HepG2 (cell line): Measurements from ENCODE around the gene JAG1. TPM values are rescaled to one million over a fixed set of nuclear protein-coding genes. Genes with fewer than 3 reads are reported as not detected.
"Not testable (repeated sequence)": the region's sequence is repeated elsewhere in the genome, so short reads cannot be mapped to it uniquely, and the experiment has no call there.

Experiments used
- ADNP ChIP-seq: sonication (generic); formaldehyde crosslinking; IDR thresholded peaks from 2 replicates; pipeline ENCODE4 v1.4.0; 2020; ENCODE audit warnings: missing genetic modification reagents
- CEBPG ChIP-seq: IDR thresholded peaks from 2 replicates; pipeline ENCODE4 v1.6.1; 2016
- GATAD2A ChIP-seq: IDR thresholded peaks from 2 replicates; pipeline ENCODE4 v1.6.1; 2016
- HNF4A ChIP-seq: sonication (generic); formaldehyde crosslinking; IDR thresholded peaks from 2 replicates; pipeline ENCODE4 v1.4.0; 2020; ENCODE audit warnings: missing genetic modification reagents
- HOXA3 ChIP-seq: sonication (generic); formaldehyde crosslinking; IDR thresholded peaks from 2 replicates; pipeline ENCODE4 v1.5.0; 2020; ENCODE audit warnings: missing genetic modification reagents
- LCORL ChIP-seq, 2 experiments: fragments of 450-650 bp in 1 of 2; sonication (generic) in 1 of 2; formaldehyde crosslinking in 1 of 2; IDR thresholded peaks; 2 replicates each; pipeline versions ENCODE4 v1.5.0 to v1.6.1; 2017 to 2020; ENCODE audit warnings: antibody characterized with exemption in 1 of 2, missing genetic modification reagents in 1 of 2
- MYC ChIP-seq: sonication (generic); formaldehyde crosslinking; IDR thresholded peaks from 2 replicates; pipeline ENCODE4 v1.9.0; 2021; ENCODE audit warnings: missing genetic modification reagents, borderline replicate concordance
- NCOA2 ChIP-seq: sonication (generic); formaldehyde crosslinking; IDR thresholded peaks from 2 replicates; pipeline ENCODE4 v1.8.0; 2022; ENCODE audit warnings: inconsistent platforms
- NR2F2 ChIP-seq: IDR thresholded peaks from 2 replicates; pipeline ENCODE4 v1.6.1; 2012; ENCODE audit warnings: low read depth, inconsistent platforms, borderline replicate concordance
- SOX13 ChIP-seq, 3 experiments: fragments of 450-650 bp in 1 of 3; sonication (generic) in 1 of 3; formaldehyde crosslinking in 1 of 3; IDR thresholded peaks in 2 of 3; conservative IDR thresholded peaks in 1 of 3; 2 replicates each; pipeline versions ENCODE4 v1.5.0 to v1.6.1; 2016 to 2020; ENCODE audit warnings: antibody characterized with exemption in 1 of 3, mild to moderate bottlenecking in 1 of 3, missing compliant biosample characterization in 1 of 3, missing genetic modification reagents in 1 of 3, moderate library complexity in 1 of 3
- SOX5 ChIP-seq: IDR thresholded peaks from 2 replicates; pipeline ENCODE4 v1.6.1; 2016; ENCODE audit warnings: borderline replicate concordance
- TBX2 ChIP-seq: sonication (generic); formaldehyde crosslinking; IDR thresholded peaks from 2 replicates; pipeline ENCODE4 v1.5.0; 2020; ENCODE audit warnings: missing genetic modification reagents, mild to moderate bottlenecking, borderline replicate concordance
- polyA plus RNA-seq, 8 experiments: library from polyadenylated mRNA; depleted of rRNA in 3 of 8; stranded (reverse) in 7 of 8; unstranded in 1 of 8; fragments of >200 nt; fragmentation: Illumina TruSeq in 4 of 8; extraction: Trizol in 4 of 8; gene quantifications; 2 replicates each; pipeline versions ENCODE4 v1.2.1 to v1.2.3, GENCODE V29; 2011 to 2016; ENCODE audit warnings: low read depth in 4 of 8, missing spikeins in 1 of 8, mixed read lengths in 1 of 8; ENCODE audit not compliant: insufficient read depth in 1 of 8
- total RNA-seq, 5 experiments: library from RNA; depleted of rRNA; stranded (reverse); fragments of >200 nt; fragmentation: Illumina TruSeq; extraction: Trizol; gene quantifications; 2 replicates each; pipeline ENCODE4 v1.2.3, GENCODE V29; 2016; ENCODE audit warnings: low read depth in 1 of 5
- TF ChIP-seq, protein P1 (sequence below): IDR thresholded peaks from 2 replicates; pipeline ENCODE4 v1.4.0; 2020; ENCODE audit warnings: mild to moderate bottlenecking, missing genetic modification reagents
- TF ChIP-seq, protein P2 (sequence below): sonication (generic); IDR thresholded peaks from 2 replicates; pipeline ENCODE4 v1.6.1; 2016; ENCODE audit warnings: low read depth, borderline replicate concordance

Gene JAG1
- total and polyA plus RNA-seq, 2 of the 13 experiments (the other 11 are each of a cell fraction or from before 2014, with no cell fraction given), result 47.1 to 56.3 TPM

GRCh38 chr20:10617549-10618133 is 56.2 kb downstream of the JAG1 start (continued):
- 0 out of 2 replicates have a peak, but pooled peaks have one; percentile 24 for TF ChIP-seq MYC (CRISPR knock-in tag)
- TF ChIP-seq GATAD2A, result peak; percentile 65
- peak; percentile 54; the same call in 1 of the 2 replicates for TF ChIP-seq TBX2 (CRISPR knock-in tag)
- TF ChIP-seq SOX13 (IDR thresholded peaks at IDR 0.05), result not testable (repeated sequence)
- TF ChIP-seq SOX13 (CRISPR knock-in tag; conservative IDR thresholded peaks at IDR 0.05 in 1 of 2, IDR thresholded peaks at IDR 0.05 in 1 of 2), result peak in 1 of 2 experiments; percentile 35; a peak in 1 of 4 replicates
- peak; percentile 34; the same call in 1 of the 2 replicates for TF ChIP-seq CEBPG (CRISPR knock-in tag)
- TF ChIP-seq HOXA3 (CRISPR knock-in tag), result peak; percentile 62; the same call in 1 of the 2 replicates
- peak; percentile 70 for TF ChIP-seq HNF4A (CRISPR knock-in tag)
- TF ChIP-seq LCORL (IDR thresholded peaks at IDR 0.05), result peak; percentile 47; the same call in 1 of the 2 replicates
- TF ChIP-seq LCORL (CRISPR knock-in tag; IDR thresholded peaks at IDR 0.05), result peak; percentile 54; the same call in 1 of the 2 replicates
- peak; percentile 33; the same call in 1 of the 2 replicates for TF ChIP-seq NCOA2 (CRISPR knock-in tag)
- 0 out of 2 replicates have a peak, but pooled peaks have one; percentile 51 for TF ChIP-seq ADNP
- peak; percentile 53; the same call in 1 of the 2 replicates for TF ChIP-seq SOX5 (CRISPR knock-in tag)
- TF ChIP-seq, protein P1, sequence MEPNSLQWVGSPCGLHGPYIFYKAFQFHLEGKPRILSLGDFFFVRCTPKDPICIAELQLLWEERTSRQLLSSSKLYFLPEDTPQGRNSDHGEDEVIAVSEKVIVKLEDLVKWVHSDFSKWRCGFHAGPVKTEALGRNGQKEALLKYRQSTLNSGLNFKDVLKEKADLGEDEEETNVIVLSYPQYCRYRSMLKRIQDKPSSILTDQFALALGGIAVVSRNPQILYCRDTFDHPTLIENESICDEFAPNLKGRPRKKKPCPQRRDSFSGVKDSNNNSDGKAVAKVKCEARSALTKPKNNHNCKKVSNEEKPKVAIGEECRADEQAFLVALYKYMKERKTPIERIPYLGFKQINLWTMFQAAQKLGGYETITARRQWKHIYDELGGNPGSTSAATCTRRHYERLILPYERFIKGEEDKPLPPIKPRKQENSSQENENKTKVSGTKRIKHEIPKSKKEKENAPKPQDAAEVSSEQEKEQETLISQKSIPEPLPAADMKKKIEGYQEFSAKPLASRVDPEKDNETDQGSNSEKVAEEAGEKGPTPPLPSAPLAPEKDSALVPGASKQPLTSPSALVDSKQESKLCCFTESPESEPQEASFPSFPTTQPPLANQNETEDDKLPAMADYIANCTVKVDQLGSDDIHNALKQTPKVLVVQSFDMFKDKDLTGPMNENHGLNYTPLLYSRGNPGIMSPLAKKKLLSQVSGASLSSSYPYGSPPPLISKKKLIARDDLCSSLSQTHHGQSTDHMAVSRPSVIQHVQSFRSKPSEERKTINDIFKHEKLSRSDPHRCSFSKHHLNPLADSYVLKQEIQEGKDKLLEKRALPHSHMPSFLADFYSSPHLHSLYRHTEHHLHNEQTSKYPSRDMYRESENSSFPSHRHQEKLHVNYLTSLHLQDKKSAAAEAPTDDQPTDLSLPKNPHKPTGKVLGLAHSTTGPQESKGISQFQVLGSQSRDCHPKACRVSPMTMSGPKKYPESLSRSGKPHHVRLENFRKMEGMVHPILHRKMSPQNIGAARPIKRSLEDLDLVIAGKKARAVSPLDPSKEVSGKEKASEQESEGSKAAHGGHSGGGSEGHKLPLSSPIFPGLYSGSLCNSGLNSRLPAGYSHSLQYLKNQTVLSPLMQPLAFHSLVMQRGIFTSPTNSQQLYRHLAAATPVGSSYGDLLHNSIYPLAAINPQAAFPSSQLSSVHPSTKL (CRISPR knock-in tag), result peak; percentile 83
- TF ChIP-seq NR2F2, result peak; percentile 54
- TF ChIP-seq, protein P2, sequence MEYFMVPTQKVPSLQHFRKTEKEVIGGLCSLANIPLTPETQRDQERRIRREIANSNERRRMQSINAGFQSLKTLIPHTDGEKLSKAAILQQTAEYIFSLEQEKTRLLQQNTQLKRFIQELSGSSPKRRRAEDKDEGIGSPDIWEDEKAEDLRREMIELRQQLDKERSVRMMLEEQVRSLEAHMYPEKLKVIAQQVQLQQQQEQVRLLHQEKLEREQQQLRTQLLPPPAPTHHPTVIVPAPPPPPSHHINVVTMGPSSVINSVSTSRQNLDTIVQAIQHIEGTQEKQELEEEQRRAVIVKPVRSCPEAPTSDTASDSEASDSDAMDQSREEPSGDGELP, result peak; percentile 34; the same call in 1 of the 2 replicates
- TF ChIP-seq, all 625 proteins: peak for 72; not testable (repeated sequence) for 553
